ENCODE measurements around the gene FOXN4. TPM values are rescaled to one million over a fixed set of nuclear protein-coding genes. Genes with fewer than 3 reads are reported as not detected.

FOXN4 gene
- total and polyA plus RNA-seq, 9 donors: 0.04 to 0.52 (median 0.11) TPM

DNA sequence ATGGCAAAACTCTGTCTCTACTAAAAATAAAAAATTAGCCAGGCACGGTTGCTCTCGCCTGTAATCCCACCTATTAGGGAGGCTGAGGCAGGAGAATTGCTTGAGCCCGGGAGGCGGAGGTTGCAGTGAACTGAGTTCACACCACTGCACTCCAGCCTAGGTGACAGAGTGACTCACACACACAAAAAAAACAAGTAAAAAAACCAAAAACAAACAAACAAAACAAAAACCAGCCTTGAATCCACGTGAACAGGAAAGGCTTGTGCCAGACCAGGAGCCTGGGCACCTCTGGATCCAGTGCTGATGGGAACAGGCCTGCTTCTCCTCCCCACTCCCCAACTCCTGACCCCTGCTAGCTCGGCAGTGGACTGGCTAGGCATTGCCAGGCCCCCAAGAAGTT lies 3.5 kb downstream of the FOXN4 start:
- WGBS (ENCODE audit: insufficient coverage): 33% methylated on average over 1 of the region's 6 CpGs
- no peak for DNase-seq
- H3K27ac ChIP-seq (ENCODE audit: low read length): no peak overlapping the region
- no peak overlapping the region for H3K4me3 ChIP-seq (ENCODE audit: low read length)
- peaks cover 11% of the 10 kb centered on the region for H3K4me1 ChIP-seq (ENCODE audit: control insufficient read depth, insufficient read depth, low read length)
- H3K36me3 ChIP-seq (ENCODE audit: control insufficient read depth, insufficient read depth, low read length): no peaks in the 10 kb centered on the region
- H3K9me3 ChIP-seq (replicated peaks; ENCODE audit: control insufficient read depth, low read depth, low read length): no peaks in the 10 kb centered on the region
- H3K27me3 ChIP-seq (ENCODE audit: control insufficient read depth, insufficient read depth, low read length): peaks cover 59% of the 10 kb centered on the region

- DNase-seq: no peak
- peaks cover 52% of the 10 kb centered on the region for H3K27me3 ChIP-seq (ENCODE audit: control insufficient read depth, insufficient read depth, low read length)
Observed at GRCh38 chr12:109304485-109304884, 4.6 kb downstream of the FOXN4 start.

GRCh38 chr12:109302770-109303169 lies 6.3 kb downstream of the FOXN4 start:
- WGBS (ENCODE audit: insufficient coverage): no CpG with 5 or more reads among the region's 5 CpGs
- peaks cover 41% of the 10 kb centered on the region for H3K27me3 ChIP-seq (ENCODE audit: control insufficient read depth, insufficient read depth, low read length)

More at GRCh38 chr12:109304485-109304884, 4.6 kb downstream of the FOXN4 start:
- no peak overlapping the region for H3K27ac ChIP-seq (ENCODE audit: low read length)
- no peak overlapping the region for H3K4me3 ChIP-seq (ENCODE audit: low read length)
- no peaks in the 10 kb centered on the region for H3K36me3 ChIP-seq (ENCODE audit: control insufficient read depth, insufficient read depth, low read length)
- peaks cover 5% of the 10 kb centered on the region for H3K4me1 ChIP-seq (ENCODE audit: control insufficient read depth, insufficient read depth, low read length)
- 9% methylated on average over 4 of the region's 8 CpGs for WGBS (ENCODE audit: insufficient coverage)
- no peaks in the 10 kb centered on the region for H3K9me3 ChIP-seq (replicated peaks; ENCODE audit: control insufficient read depth, low read depth, low read length)

GRCh38 chr12:109302358-109302757 lies 6.7 kb downstream of the FOXN4 start:
- WGBS (ENCODE audit: insufficient coverage): no CpG with 5 or more reads among the region's 2 CpGs
- no peak for DNase-seq
- no peak overlapping the region for H3K4me3 ChIP-seq (ENCODE audit: low read length)
- no peaks in the 10 kb centered on the region for H3K9me3 ChIP-seq (replicated peaks; ENCODE audit: control insufficient read depth, low read depth, low read length)
- H3K27me3 ChIP-seq (ENCODE audit: control insufficient read depth, insufficient read depth, low read length): peaks cover 37% of the 10 kb centered on the region
- H3K4me1 ChIP-seq (ENCODE audit: control insufficient read depth, insufficient read depth, low read length): no peaks in the 10 kb centered on the region
- H3K36me3 ChIP-seq (ENCODE audit: control insufficient read depth, insufficient read depth, low read length): no peaks in the 10 kb centered on the region
- no peak overlapping the region for H3K27ac ChIP-seq (ENCODE audit: low read length)

More at GRCh38 chr12:109302770-109303169, 6.3 kb downstream of the FOXN4 start:
- H3K36me3 ChIP-seq (ENCODE audit: control insufficient read depth, insufficient read depth, low read length): no peaks in the 10 kb centered on the region
- H3K4me1 ChIP-seq (ENCODE audit: control insufficient read depth, insufficient read depth, low read length): no peaks in the 10 kb centered on the region
- no peak for DNase-seq
- no peak overlapping the region for H3K27ac ChIP-seq (ENCODE audit: low read length)
- no peaks in the 10 kb centered on the region for H3K9me3 ChIP-seq (replicated peaks; ENCODE audit: control insufficient read depth, low read depth, low read length)
- H3K4me3 ChIP-seq (ENCODE audit: low read length): no peak overlapping the region

- WGBS (ENCODE audit: insufficient coverage): 71% methylated on average over 2 of the region's 3 CpGs
- no peak overlapping the region for H3K27ac ChIP-seq (ENCODE audit: low read length)
- peaks cover 30% of the 10 kb centered on the region for H3K27me3 ChIP-seq (ENCODE audit: control insufficient read depth, insufficient read depth, low read length)
- no peak for DNase-seq
- H3K4me3 ChIP-seq (ENCODE audit: low read length): no peak overlapping the region
- H3K9me3 ChIP-seq (replicated peaks; ENCODE audit: control insufficient read depth, low read depth, low read length): no peaks in the 10 kb centered on the region
- no peaks in the 10 kb centered on the region for H3K36me3 ChIP-seq (ENCODE audit: control insufficient read depth, insufficient read depth, low read length)
- H3K4me1 ChIP-seq (ENCODE audit: control insufficient read depth, insufficient read depth, low read length): no peaks in the 10 kb centered on the region
Observed at GRCh38 chr12:109301643-109302168, 7.4 kb downstream of the FOXN4 start.

- H3K27me3 ChIP-seq (ENCODE audit: control insufficient read depth, insufficient read depth, low read length): peaks cover 18% of the 10 kb centered on the region
- no peak overlapping the region for H3K4me3 ChIP-seq (ENCODE audit: low read length)
- no peaks in the 10 kb centered on the region for H3K4me1 ChIP-seq (ENCODE audit: control insufficient read depth, insufficient read depth, low read length)
- H3K27ac ChIP-seq (ENCODE audit: low read length): no peak overlapping the region
- H3K9me3 ChIP-seq (replicated peaks; ENCODE audit: control insufficient read depth, low read depth, low read length): no peaks in the 10 kb centered on the region
- H3K36me3 ChIP-seq (ENCODE audit: control insufficient read depth, insufficient read depth, low read length): no peaks in the 10 kb centered on the region
- WGBS (ENCODE audit: insufficient coverage): 78% methylated on average over 6 of the region's 7 CpGs
- no peak for DNase-seq
Observed at GRCh38 chr12:109299849-109300248, 9.2 kb downstream of the FOXN4 start.

GRCh38 chr12:109296431-109296830 lies 12.7 kb downstream of the FOXN4 start:
- no peak overlapping the region for H3K27ac ChIP-seq (ENCODE audit: low read length)
- no peak for DNase-seq
- no CpG with 5 or more reads among the region's 3 CpGs for WGBS (ENCODE audit: insufficient coverage)

GRCh38 chr12:109295764-109296425 lies 13.2 kb downstream of the FOXN4 start:
- no peak overlapping the region for H3K27ac ChIP-seq (ENCODE audit: low read length)
- peaks cover 15% of the 10 kb centered on the region for H3K27me3 ChIP-seq (ENCODE audit: control insufficient read depth, insufficient read depth, low read length)
- H3K36me3 ChIP-seq (ENCODE audit: control insufficient read depth, insufficient read depth, low read length): no peaks in the 10 kb centered on the region
- H3K4me3 ChIP-seq (ENCODE audit: low read length): no peak overlapping the region
- DNase-seq: no peak
- H3K9me3 ChIP-seq (replicated peaks; ENCODE audit: control insufficient read depth, low read depth, low read length): no peaks in the 10 kb centered on the region
- H3K4me1 ChIP-seq (ENCODE audit: control insufficient read depth, insufficient read depth, low read length): peaks cover 14% of the 10 kb centered on the region
- 72% methylated on average over 11 of the region's 13 CpGs for WGBS (ENCODE audit: insufficient coverage)

More at GRCh38 chr12:109296431-109296830, 12.7 kb downstream of the FOXN4 start:
- H3K4me3 ChIP-seq (ENCODE audit: low read length): no peak overlapping the region
- H3K36me3 ChIP-seq (ENCODE audit: control insufficient read depth, insufficient read depth, low read length): no peaks in the 10 kb centered on the region
- peaks cover 12% of the 10 kb centered on the region for H3K27me3 ChIP-seq (ENCODE audit: control insufficient read depth, insufficient read depth, low read length)
- H3K4me1 ChIP-seq (ENCODE audit: control insufficient read depth, insufficient read depth, low read length): peaks cover 9% of the 10 kb centered on the region
- H3K9me3 ChIP-seq (replicated peaks; ENCODE audit: control insufficient read depth, low read depth, low read length): no peaks in the 10 kb centered on the region

DNA sequence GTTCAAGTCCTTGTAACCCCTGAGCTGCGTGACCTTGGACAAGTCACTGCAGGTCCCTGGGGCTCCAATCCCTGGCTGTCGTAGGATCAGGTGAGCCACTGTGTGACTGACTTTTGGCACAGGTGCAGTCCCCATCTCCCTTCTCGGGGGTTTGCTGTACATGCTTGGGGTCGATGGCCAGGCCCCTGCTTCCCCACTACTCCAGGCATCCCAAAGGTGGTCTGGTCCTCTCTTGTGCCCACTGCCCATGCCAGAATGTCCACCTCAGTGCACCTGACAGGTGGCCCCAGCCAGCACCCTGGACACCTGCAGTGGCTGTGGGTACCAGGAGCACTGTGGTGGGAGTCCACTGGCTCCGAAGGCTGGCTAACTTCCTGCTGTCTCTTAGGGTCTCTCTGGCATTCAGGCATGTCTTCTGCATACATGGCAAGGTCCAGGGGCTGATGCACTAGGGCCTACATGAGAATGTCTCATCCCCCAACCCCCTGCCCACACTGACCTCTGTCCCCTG lies 14.7 kb downstream of the FOXN4 start:
- no peaks in the 10 kb centered on the region for H3K36me3 ChIP-seq (ENCODE audit: control insufficient read depth, insufficient read depth, low read length)
- H3K27ac ChIP-seq (ENCODE audit: low read length): no peak overlapping the region
- WGBS (ENCODE audit: insufficient coverage): 88% methylated on average over 3 of the region's 5 CpGs
- no peak overlapping the region for H3K4me3 ChIP-seq (ENCODE audit: low read length)
- peaks cover 18% of the 10 kb centered on the region for H3K4me1 ChIP-seq (ENCODE audit: control insufficient read depth, insufficient read depth, low read length)
- no peaks in the 10 kb centered on the region for H3K9me3 ChIP-seq (replicated peaks; ENCODE audit: control insufficient read depth, low read depth, low read length)
- no peak for DNase-seq
- peaks cover 18% of the 10 kb centered on the region for H3K27me3 ChIP-seq (ENCODE audit: control insufficient read depth, insufficient read depth, low read length)

DNA sequence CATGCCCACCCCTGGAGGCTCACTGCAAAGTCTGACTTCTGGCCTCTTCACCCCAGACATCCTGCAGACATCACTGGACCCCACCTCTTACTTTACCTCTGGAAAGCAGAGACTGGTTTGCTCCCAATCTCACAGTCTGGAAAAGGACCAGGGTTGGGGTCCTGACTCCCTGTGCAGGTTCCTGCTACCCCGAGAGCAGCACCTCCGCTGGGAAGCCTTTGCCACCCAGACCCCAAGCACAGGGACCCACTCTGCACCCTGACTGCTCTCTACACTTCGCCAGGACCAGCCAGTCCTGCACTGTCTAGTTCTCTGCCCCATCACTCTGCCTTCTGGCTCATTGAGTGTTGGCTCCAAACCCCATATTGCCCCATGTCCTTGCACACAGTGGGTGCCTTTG lies 16.0 kb downstream of the FOXN4 start:
- 48% methylated on average over 2 of the region's 3 CpGs for WGBS (ENCODE audit: insufficient coverage)
- H3K27ac ChIP-seq (ENCODE audit: low read length): no peak overlapping the region
- no peak overlapping the region for H3K4me3 ChIP-seq (ENCODE audit: low read length)

More for the DNA sequence above, 16.0 kb downstream of the FOXN4 start:
- Histone ChIP-seq H3K9me3 (replicated peaks; ENCODE audit: control insufficient read depth, low read depth, low read length) (no peaks in the 10 kb centered on the region), H3K27me3 (ENCODE audit: control insufficient read depth, insufficient read depth, low read length) (peaks cover 12% of the 10 kb centered on the region), H3K4me1 (ENCODE audit: control insufficient read depth, insufficient read depth, low read length) (peaks cover 18% of the 10 kb centered on the region), H3K36me3 (ENCODE audit: control insufficient read depth, insufficient read depth, low read length) (no peaks in the 10 kb centered on the region)
- DNase-seq: no peak

Data from muscle of leg (tissue), 11 donors.